BJ (cell line): Measurements from ENCODE around the gene GRAMD1B. TPM values are rescaled to one million over a fixed set of nuclear protein-coding genes. Genes with fewer than 3 reads are reported as not detected.

Experiments
- CTCF ChIA-PET: fragments of 350-600 bp; formaldehyde crosslinking; extraction: SDS; loops from one replicate; lab custom pipeline; 2021; ENCODE audit warnings: antibody characterized with exemption, inconsistent platforms; lab: Yijun Ruan, JAX
- POLR2A ChIA-PET: fragments of 300-600 bp; sonication (Branson Sonifier 250); formaldehyde crosslinking; extraction: SDS; loops from one replicate; lab custom pipeline; 2021; ENCODE audit warnings: antibody characterized with exemption; lab: Charles Lee
- DNase-seq: peaks from one replicate; pipeline ENCODE4 v3.0.0-alpha.2; 2011; ENCODE audit warnings: low read depth
- H3K27me3 ChIP-seq: 2 replicates; pipeline ENCODE4 v1.6.0; 2011; ENCODE audit warnings: low read length; ENCODE audit not compliant: control insufficient read depth, insufficient read depth
- H3K36me3 ChIP-seq: 2 replicates; pipeline ENCODE4 v1.5.1; 2011; ENCODE audit warnings: low read length; ENCODE audit not compliant: control insufficient read depth, insufficient read depth
- H3K4me3 ChIP-seq: 2 replicates; pipeline ENCODE4 v1.5.1; 2011; ENCODE audit warnings: low read depth, mild to moderate bottlenecking, control low read depth, low read length
- polyA plus RNA-seq: library from polyadenylated mRNA; depleted of rRNA; stranded (reverse); fragments of >200 nt; gene quantifications from 2 replicates; pipeline ENCODE4 v1.2.3, GENCODE V29; 2011
- TF ChIP-seq, protein P1 (sequence below): IDR thresholded peaks from 2 replicates; pipeline ENCODE4 v1.5.1; 2011; ENCODE audit warnings: low read depth, mild to moderate bottlenecking, control low read depth, inconsistent platforms, low read length, moderate library complexity; ENCODE audit not compliant: insufficient read depth

Gene GRAMD1B
- polyA plus RNA-seq, 1 experiment = 11.7 TPM

- ChIA-PET POLR2A (no interaction called here), CTCF (no interaction called here)
- DNase-seq = no peak
- TF ChIP-seq, protein P1, sequence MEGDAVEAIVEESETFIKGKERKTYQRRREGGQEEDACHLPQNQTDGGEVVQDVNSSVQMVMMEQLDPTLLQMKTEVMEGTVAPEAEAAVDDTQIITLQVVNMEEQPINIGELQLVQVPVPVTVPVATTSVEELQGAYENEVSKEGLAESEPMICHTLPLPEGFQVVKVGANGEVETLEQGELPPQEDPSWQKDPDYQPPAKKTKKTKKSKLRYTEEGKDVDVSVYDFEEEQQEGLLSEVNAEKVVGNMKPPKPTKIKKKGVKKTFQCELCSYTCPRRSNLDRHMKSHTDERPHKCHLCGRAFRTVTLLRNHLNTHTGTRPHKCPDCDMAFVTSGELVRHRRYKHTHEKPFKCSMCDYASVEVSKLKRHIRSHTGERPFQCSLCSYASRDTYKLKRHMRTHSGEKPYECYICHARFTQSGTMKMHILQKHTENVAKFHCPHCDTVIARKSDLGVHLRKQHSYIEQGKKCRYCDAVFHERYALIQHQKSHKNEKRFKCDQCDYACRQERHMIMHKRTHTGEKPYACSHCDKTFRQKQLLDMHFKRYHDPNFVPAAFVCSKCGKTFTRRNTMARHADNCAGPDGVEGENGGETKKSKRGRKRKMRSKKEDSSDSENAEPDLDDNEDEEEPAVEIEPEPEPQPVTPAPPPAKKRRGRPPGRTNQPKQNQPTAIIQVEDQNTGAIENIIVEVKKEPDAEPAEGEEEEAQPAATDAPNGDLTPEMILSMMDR = no peak
- Histone ChIP-seq H3K4me3 (no peak overlapping the region), H3K36me3 (no peaks in the 10 kb centered on the region), H3K27me3 (peaks cover 4% of the 10 kb centered on the region)
Observed at GRCh38 chr11:123392431-123392830, 37.6 kb upstream of the GRAMD1B start.

DNA sequence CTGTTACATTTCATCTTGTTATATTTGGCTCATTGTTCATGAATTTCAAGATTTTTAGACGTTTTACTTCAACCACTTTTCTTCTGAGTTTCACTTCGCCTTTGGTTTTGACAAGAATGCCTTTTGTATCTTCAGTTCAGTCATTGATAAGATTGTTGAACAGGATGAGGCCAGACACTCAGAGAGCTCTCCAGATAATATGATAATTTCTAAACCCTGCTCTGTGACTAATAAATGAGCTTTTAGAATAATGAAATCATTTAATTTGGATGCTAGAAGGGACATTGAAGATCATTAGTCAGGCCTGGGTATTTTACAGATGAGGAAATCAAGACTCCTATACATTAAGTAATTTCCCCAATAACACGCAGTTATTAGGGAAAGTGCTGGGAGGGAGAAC lies 37.2 kb upstream of the GRAMD1B start:
- Histone ChIP-seq H3K36me3 (no peaks in the 10 kb centered on the region), H3K4me3 (no peak overlapping the region), H3K27me3 (peaks cover 4% of the 10 kb centered on the region)
- TF ChIP-seq, protein P1 = no peak
- DNase-seq = no peak
- ChIA-PET CTCF (no interaction called here), POLR2A (no interaction called here)

- POLR2A ChIA-PET = no interaction called here
- no peak for DNase-seq
- H3K27me3 ChIP-seq = peaks cover 4% of the 10 kb centered on the region
- H3K36me3 ChIP-seq = no peaks in the 10 kb centered on the region
- no peak overlapping the region for H3K4me3 ChIP-seq
- CTCF ChIA-PET = no interaction called here
- TF ChIP-seq, protein P1 = no peak
Observed at GRCh38 chr11:123393312-123393927, 36.6 kb upstream of the GRAMD1B start.

- no peak for DNase-seq
- TF ChIP-seq, protein P1 = no peak
- Histone ChIP-seq H3K27me3 (no peaks in the 10 kb centered on the region), H3K4me3 (no peak overlapping the region), H3K36me3 (no peaks in the 10 kb centered on the region)
- CTCF ChIA-PET = interaction anchor here (1.1 to 7.6 kb wide), 3 partner anchors 16 to 72 kb away, joined by 4 to 158 read pairs (median 5); no protein-coding TSS in a partner anchor
- POLR2A ChIA-PET = no interaction called here
Observed at GRCh38 chr11:123404676-123405075, 25.4 kb upstream of the GRAMD1B start.

- POLR2A ChIA-PET = no interaction called here
- CTCF ChIA-PET = interaction anchor here (0.9 to 7.6 kb wide), 4 partner anchors 17 to 77 kb away, joined by 3 to 158 read pairs (median 4); no protein-coding TSS in a partner anchor
- Histone ChIP-seq H3K36me3 (no peaks in the 10 kb centered on the region), H3K4me3 (no peak overlapping the region), H3K27me3 (peaks cover under 1% of the 10 kb centered on the region; the same call in 1 of the 2 replicates)
- TF ChIP-seq, protein P1 = no peak
- DNase-seq = no peak
Observed at GRCh38 chr11:123405123-123405592, 24.9 kb upstream of the GRAMD1B start.
